K562 (cell line): ENCODE data around the gene CTF1. TPM values are rescaled to one million over a fixed set of nuclear protein-coding genes. Genes with fewer than 3 reads are reported as not detected.

ENCODE experiments used
- BCOR ChIP-seq: fragments of 450-650 bp; IDR thresholded peaks from 2 replicates; pipeline ENCODE4 v1.6.1; 2016
- CGGBP1 ChIP-seq: fragments of 250-450 bp; sonication (Bioruptor Pico); IDR thresholded peaks from 2 replicates; pipeline ENCODE4 v1.9.0; 2021; ENCODE audit warnings: mild to moderate bottlenecking
- CTBP1 ChIP-seq: fragments of 450-650 bp; IDR thresholded peaks from 2 replicates; pipeline ENCODE4 v1.6.1; 2016; ENCODE audit warnings: borderline replicate concordance
- HNRNPH1 ChIP-seq: fragments of 200-400 bp; formaldehyde crosslinking; optimal IDR thresholded peaks from 2 replicates; pipeline ENCODE3; 2017; ENCODE audit warnings: low read depth, mild to moderate bottlenecking, low read length, moderate library complexity
- HNRNPL ChIP-seq: fragments of 200-400 bp; formaldehyde crosslinking; IDR thresholded peaks from 2 replicates; pipeline ENCODE4 v1.6.1; 2017; ENCODE audit warnings: low read depth, mild to moderate bottlenecking, low read length
- JUNB ChIP-seq: fragments of 450-650 bp; formaldehyde crosslinking; conservative IDR thresholded peaks from 2 replicates; pipeline ENCODE4 v1.4.0; 2020; ENCODE audit warnings: mild to moderate bottlenecking
- MTA3 ChIP-seq: fragments of 450-650 bp; formaldehyde crosslinking; IDR thresholded peaks from 2 replicates; pipeline ENCODE4 v1.6.1; 2017; ENCODE audit warnings: mild to moderate bottlenecking, borderline replicate concordance
- NR2C1 ChIP-seq, 2 experiments: fragments of 450-650 bp; IDR thresholded peaks; 2 replicates each; pipeline ENCODE4 v1.6.1; 2017; ENCODE audit warnings: mild to moderate bottlenecking in 2 of 2, antibody characterized with exemption in 1 of 2, inconsistent platforms in 1 of 2, missing compliant biosample characterization in 1 of 2, missing genetic modification characterization in 1 of 2
- POLR2A ChIP-seq: fragments of 450-650 bp; conservative IDR thresholded peaks from 2 replicates; pipeline ENCODE4 v1.6.1; 2016
- PRMT5 ChIP-seq: sonication (generic); formaldehyde crosslinking; IDR thresholded peaks from 2 replicates; pipeline ENCODE4 v1.5.0; 2020; ENCODE audit warnings: missing genetic modification reagents
- SMARCA5 ChIP-seq: fragments of 450-650 bp; IDR thresholded peaks from 2 replicates; pipeline ENCODE4 v1.6.1; 2016
- THAP7 ChIP-seq: fragments of 250-450 bp; sonication (Bioruptor Pico); IDR thresholded peaks from 2 replicates; pipeline ENCODE4 v1.5.0; 2021
- ZNF12 ChIP-seq: sonication (generic); formaldehyde crosslinking; IDR thresholded peaks from 2 replicates; pipeline ENCODE4 v1.4.0; 2020; ENCODE audit warnings: mild to moderate bottlenecking, missing genetic modification reagents
- ZNF121 ChIP-seq: sonication (generic); formaldehyde crosslinking; conservative IDR thresholded peaks from 2 replicates; pipeline ENCODE4 v1.8.0; 2022; ENCODE audit warnings: missing genetic modification reagents
- ZNF239 ChIP-seq: fragments of 250-450 bp; sonication (Bioruptor Pico); IDR thresholded peaks from 2 replicates; pipeline ENCODE4 v1.4.0; 2020; ENCODE audit warnings: mild to moderate bottlenecking
- ZNF445 ChIP-seq: fragments of 250-450 bp; sonication (Bioruptor Pico); IDR thresholded peaks from 2 replicates; pipeline ENCODE4 v1.4.0; 2020; ENCODE audit warnings: low read depth, mild to moderate bottlenecking, moderate library complexity
- ZNF511 ChIP-seq: sonication (generic); formaldehyde crosslinking; IDR thresholded peaks from 2 replicates; pipeline ENCODE4 v1.8.0; 2022; ENCODE audit warnings: mild to moderate bottlenecking, missing genetic modification reagents
- ZNF561 ChIP-seq: fragments of 450-650 bp; formaldehyde crosslinking; conservative IDR thresholded peaks from 2 replicates; pipeline ENCODE4 v1.4.0; 2020; ENCODE audit warnings: mild to moderate bottlenecking, moderate library complexity
- ZNF57 ChIP-seq: fragments of 450-650 bp; formaldehyde crosslinking; IDR thresholded peaks from 2 replicates; pipeline ENCODE4 v1.4.0; 2020; ENCODE audit warnings: mild to moderate bottlenecking, moderate library complexity
- ZNF592 ChIP-seq: fragments of 450-650 bp; IDR thresholded peaks from 2 replicates; pipeline ENCODE4 v1.6.1; 2017; ENCODE audit warnings: antibody characterized with exemption, mild to moderate bottlenecking
- ZNF785 ChIP-seq: fragments of 250-450 bp; sonication (Bioruptor Pico); IDR thresholded peaks from 2 replicates; pipeline ENCODE4 v1.4.0; 2020; ENCODE audit warnings: mild to moderate bottlenecking
- polyA plus RNA-seq, 8 experiments: library from polyadenylated mRNA; depleted of rRNA in 4 of 8; stranded (reverse) in 5 of 8; unstranded in 3 of 8; fragments of >200 nt; fragmentation: Nextera tagmentation in 2 of 8; fragmentation: Illumina TruSeq in 1 of 8; extraction: Ambion mirVana in 2 of 8; extraction: Trizol in 1 of 8; gene quantifications; 2 replicates each; pipeline versions ENCODE4 v1.2.1 to v1.2.3, GENCODE V29; 2011 to 2014; ENCODE audit warnings: inconsistent platforms in 1 of 8, missing spikeins in 1 of 8
- total RNA-seq, 7 experiments: library from RNA; depleted of rRNA in 6 of 7; stranded (reverse); fragments of >200 nt in 6 of 7; fragmentation: Illumina TruSeq in 2 of 7; extraction: Trizol in 2 of 7; gene quantifications; 2 replicates each; pipeline versions ENCODE4 v1.2.1 to v1.2.3, GENCODE V29; 2011 to 2021; ENCODE audit warnings: low replicate concordance in 1 of 7

The CTF1 gene
- total and polyA plus RNA-seq, 9 of the 15 experiments (the other 6 are each of a cell fraction or from before 2014, with no cell fraction given), result 0.24 to 2.5 (median 0.44) TPM

- TF ChIP-seq NR2C1 (IDR thresholded peaks at IDR 0.05) (no peak), NR2C1 (tag; IDR thresholded peaks at IDR 0.05) (no peak), HNRNPH1 (no peak), SMARCA5 (no peak), ZNF57 (no peak), ZNF239 (no peak), ZNF785 (CRISPR knock-in tag) (no peak), ZNF561 (CRISPR knock-in tag) (no peak), ZNF592 (peak; percentile 70), JUNB (no peak), ZNF121 (CRISPR knock-in tag) (no peak), ZNF12 (no peak), THAP7 (no peak), PRMT5 (CRISPR knock-in tag) (no peak), CGGBP1 (CRISPR knock-in tag) (no peak), HNRNPL (peak; percentile 56; the same call in 1 of the 2 replicates), CTBP1 (peak; percentile 58; the same call in 1 of the 2 replicates), ZNF511 (CRISPR knock-in tag) (no peak), BCOR (peak; percentile 43; the same call in 1 of the 2 replicates), MTA3 (peak; percentile 27; the same call in 1 of the 2 replicates), ZNF445 (CRISPR knock-in tag) (no peak), POLR2A (peak; percentile 60)
Observed at GRCh38 chr16:30902029-30902972, 5.9 kb downstream of the CTF1 start (continued).
